ENCODE results near the gene ZNF598.

The ZNF598 gene

DNA sequence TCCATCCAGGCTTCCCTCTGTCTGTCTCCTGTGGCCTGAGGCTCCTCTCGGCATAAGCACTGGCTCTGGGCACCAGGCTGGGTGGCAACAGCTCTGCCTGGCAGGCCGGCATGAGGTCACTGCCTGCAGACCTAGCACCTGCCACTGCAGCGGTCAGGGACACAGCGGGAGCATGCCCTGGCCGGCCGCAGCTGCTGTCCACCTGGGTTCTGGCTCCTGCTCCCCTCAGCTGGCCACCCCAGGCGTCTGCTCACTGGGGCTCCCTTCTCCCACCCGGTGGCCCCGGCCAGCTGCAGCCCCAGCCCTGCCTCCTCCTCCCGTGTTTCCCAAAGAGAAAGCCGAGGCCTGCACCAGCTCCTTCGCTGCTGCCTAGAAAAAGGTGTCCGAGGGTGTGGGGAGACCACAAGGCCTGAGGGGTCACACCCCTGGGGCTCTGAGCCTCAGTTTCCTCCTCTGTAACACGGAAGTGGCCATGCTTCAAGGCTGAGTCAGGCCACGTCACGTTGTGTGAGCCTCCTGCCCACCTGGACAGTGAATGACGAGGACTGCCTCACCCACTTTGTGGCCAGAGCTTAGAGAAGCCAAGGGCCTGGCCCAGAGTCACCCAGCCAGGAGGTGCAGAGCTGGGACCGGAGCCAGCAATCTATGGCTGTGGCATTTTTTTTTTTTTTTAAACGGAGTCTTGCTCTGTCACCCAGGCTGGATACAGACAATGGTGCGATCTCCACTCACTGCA lies 31.3 kb upstream of the ZNF598 start:
- DNase-seq (ENCODE audit: low read depth, low spot score): peak; percentile 59

DNA sequence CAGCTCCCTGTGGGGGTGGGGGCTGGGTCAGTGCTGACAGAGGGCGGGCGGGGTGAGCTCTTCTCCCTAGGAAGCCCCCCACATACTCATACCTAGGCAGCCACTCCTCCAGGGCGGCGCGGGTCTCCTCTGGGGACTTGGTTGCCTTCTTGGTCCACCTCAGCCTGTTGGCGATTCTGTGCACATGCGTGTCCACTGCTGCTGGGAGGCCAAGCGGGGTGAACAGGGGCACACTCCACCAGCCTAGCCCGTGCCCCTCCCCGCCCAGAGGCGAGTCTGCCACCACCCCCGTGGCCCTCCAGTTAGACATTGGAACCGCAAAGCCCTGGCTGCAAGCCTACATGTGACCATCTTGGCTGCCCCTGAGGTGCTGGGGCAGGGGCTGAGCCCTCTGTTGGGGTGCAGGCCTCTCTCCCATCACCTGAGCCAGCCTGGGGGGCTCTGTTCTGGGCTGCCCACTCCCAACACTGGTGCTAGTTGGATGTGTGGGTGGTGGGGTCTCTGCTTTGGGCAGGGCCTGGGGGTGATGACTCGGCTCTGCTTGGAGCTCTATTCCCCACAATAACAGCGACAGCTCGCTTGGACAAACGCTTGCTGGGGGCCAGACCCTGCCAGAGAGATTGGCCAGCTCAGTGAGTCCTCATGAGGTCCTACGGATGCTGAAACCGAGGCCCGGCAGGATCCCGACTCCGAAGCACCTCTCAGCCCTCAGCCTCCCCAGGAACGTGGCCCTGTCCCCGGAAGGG lies 30.6 kb upstream of the ZNF598 start:
- no peak for DNase-seq (ENCODE audit: low read depth, low spot score)

DNA sequence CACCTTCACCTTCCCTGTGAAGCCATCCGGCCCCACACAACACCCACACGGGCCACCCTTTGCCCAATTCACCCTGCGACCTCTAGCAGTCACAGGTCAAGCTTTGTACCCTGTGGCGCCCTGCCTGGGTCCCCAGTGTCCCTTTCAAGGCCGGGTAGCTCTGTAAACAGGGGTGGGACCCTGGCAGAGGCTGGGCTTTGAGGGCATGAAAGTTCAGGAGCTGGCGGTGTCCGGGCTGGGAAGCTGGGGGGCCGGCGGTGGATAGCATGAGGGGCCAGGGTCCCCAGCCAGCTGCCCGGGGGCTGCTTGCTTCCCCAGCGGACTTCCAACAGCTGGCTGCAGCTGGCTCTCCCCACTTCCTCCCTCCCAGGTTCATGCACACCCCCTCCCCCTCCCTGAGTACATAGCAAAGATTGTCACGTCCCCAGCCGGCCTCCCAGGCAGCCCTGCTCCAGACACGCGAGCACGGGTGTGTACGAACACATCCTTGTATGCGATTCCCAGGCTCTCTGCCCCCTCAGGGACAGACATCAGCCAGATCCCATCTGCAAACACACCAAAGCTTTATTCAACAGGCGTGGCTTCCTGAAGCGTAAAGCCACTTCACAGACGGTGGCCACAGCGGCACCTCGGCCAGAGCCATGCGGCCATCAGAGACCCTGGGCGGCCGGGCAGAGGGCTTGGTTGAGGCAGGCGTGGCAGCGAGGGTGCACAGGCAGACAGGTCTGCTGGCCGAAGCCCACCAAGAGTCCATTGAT lies 29.8 kb upstream of the ZNF598 start:
- no peak for DNase-seq (ENCODE audit: low read depth, low spot score)

DNA sequence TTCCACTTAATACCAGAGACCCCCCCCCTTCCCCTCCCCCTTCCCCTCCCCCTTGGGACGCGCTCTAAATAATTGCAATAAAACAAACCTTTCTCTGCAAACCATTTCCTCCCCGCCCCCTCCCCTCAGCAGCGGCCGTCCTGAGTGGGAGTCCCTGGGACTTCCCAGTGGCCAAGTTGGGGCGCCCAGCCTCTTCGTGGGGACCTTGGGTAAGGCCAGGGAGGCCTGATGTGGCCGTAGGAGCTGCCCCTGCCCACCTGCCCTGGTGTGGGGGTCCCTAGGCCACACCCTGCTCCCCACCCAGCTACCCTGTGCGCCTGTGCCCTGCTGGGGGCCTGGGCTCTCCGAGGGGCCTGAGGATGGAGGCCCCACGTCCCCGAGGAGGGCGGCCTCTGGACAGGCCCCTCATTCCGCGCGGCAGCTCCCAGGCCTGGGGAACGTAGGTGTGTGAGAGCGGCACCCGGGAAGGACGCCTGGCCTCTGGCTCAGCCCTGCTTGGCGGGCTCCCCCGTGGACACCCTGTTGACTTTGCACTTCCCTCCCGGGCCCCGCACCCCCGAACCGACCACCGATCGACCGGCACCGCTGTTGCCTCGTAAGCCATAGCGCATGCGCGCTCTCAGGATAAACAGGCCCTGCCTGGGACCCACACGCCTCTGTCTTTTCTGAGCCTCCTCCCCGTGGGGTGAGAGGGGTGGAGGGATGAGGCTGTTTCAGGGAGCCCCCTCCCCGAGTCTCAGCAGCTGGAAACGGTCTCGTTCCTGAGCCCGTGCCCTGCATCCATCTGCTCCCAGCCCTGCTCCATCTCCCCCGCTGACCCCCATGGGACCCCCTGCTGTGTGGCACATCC lies 29.0 kb upstream of the ZNF598 start:
- DNase-seq (ENCODE audit: low read depth, low spot score): no peak

- no peak for DNase-seq (ENCODE audit: low read depth, low spot score)
Observed at GRCh38 chr16:2037647-2038381, 28.2 kb upstream of the ZNF598 start.

DNA sequence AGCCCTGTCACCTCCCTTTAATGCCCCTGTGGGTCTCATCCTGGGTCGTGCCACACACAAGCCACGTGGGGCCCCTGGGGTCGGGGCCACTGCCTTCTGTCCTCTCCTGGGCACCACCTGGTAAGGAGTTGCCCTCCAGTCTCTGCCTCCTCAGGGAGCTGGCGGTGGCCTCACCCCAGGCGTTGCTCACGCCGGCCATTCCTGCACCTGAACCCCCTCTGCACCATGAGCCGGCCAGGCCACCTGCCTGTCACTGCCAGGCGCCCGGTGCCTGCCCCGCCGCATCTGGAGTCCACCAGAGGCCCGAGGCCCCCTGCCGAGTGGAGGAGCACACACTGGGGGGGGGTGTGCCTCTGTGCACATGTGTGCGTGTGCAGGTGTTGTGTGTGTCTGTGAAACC lies 27.5 kb upstream of the ZNF598 start:
- no peak for DNase-seq (ENCODE audit: low read depth, low spot score)

GRCh38 chr16:2036200-2036966 lies 26.8 kb upstream of the ZNF598 start:
- DNase-seq (ENCODE audit: low read depth, low spot score): no peak

- peak; percentile 96 for DNase-seq (ENCODE audit: low read depth, low spot score)
Observed at GRCh38 chr16:2035431-2036199, 26.0 kb upstream of the ZNF598 start.

DNA sequence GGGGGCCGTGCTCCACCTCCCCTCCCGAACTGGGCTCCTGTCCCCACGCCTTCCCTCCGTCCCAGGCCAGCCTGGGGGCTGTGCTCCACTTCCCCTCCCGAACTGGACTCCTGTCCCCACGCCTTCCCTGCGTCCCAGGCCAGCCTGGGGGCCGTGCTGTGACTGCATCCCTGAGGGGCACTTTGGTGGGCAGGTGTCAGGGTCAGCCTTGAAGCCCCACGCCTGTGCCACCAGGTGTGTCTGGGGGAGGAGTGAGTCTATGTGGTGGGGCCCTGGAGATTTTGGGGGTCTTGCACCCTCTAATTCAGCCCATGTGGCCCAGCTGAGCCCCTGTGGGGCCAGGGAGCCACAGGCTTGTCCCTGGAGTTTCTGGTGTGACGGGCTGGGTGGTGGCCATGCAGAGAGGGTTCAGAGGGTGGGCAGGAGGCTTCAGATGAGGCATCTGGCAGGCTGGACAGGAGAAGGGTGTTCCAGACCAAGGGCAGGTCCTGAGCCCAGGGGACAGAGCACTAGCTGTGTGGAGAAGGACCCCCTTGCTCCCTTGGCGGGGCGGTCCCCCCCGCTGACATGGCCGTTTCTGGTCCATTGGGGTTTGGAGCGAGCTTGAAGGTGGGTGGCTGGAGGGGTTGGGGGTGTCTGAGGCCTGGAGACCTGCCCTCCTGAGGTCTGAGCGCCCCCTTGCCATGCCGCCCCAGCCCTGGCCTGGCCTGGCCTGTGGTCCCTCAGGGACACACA lies 25.2 kb upstream of the ZNF598 start:
- no peak for DNase-seq (ENCODE audit: low read depth, low spot score)

GRCh38 chr16:2033909-2034695 lies 24.5 kb upstream of the ZNF598 start:
- peak; percentile 55 for DNase-seq (ENCODE audit: low read depth, low spot score)

DNA sequence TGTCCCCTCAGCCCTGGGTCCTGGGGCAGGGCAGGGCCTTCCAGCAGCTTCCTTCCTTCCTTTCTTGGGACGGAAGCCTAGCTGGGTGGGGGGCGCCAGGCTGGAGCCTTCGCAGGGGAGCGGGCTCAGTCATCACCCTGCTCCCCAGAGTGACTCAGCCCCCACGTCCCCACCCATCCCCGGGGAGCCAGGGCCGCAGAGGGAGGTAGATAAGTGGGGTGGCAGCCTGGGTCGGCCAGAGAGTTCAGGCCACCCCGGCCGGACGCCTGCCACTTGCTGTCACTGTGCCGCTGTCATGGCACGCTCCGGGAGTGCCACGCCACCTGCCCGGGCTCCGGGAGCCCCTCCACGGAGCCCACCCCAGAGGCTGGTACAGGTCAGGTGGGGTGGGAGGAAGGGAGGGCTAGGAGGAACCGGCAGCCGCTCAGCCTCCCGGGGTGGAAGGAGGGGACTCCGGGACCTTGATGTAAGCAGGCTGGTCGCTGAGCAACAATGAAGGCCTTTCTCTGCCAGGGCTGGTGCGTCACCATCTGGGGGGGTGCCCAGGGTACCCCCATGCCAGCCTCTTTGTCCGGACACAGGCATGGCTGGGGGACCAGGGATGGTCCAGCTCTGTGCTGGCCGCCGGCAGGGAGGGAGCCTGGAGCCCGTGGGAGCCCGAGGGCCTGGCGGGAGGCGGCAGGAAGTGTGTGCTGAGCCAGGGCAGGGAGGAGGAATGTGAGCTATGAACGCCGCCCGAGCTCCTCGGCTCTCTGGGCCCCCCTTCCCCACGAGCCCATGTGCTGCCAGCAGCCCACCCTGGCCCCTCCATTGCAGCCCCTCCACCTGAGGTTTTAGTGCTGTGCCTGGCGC lies 23.7 kb upstream of the ZNF598 start:
- peak; percentile 88 for DNase-seq (ENCODE audit: low read depth, low spot score)

- peak; percentile 48 for DNase-seq (ENCODE audit: low read depth, low spot score)
Observed at GRCh38 chr16:2032285-2033056, 22.9 kb upstream of the ZNF598 start.

DNA sequence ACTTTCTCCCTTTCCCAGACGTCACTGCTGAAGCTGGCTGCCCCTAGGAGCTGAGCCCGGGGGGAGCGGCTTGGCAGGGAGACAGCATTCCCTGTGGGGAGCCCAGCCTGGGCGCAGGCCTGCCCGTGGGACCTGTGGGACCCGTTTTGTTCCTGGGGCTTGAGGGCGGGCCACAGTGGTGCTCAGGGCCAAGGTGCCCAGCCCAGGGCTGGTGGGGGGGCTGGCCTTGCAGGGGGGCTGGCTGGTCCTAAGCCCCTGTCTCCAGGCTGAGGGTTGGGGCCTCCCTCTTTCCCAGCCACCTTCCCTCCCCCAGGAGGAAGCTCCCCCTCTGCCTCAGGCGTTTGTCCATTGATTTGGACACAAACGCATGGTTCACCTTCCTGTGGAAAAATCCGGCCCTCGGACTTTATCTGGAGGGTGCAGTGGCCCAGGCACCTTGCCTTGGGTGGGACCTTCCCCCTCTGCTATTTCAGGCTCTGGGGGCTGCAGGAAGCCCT lies 21.5 kb upstream of the ZNF598 start:
- DNase-seq (ENCODE audit: low read depth, low spot score): no peak

GRCh38 chr16:2030036-2030435 lies 20.4 kb upstream of the ZNF598 start:
- DNase-seq (ENCODE audit: low read depth, low spot score): no peak

GRCh38 chr16:2029350-2029749 lies 19.7 kb upstream of the ZNF598 start:
- DNase-seq (ENCODE audit: low read depth, low spot score): no peak
